NCI-H2029 (cell line): ENCODE results near the gene SEMA7A.

Source experiments
- DNase-seq: peaks from one replicate; lab custom pipeline; 2025; lab: John Stamatoyannopoulos, UW

Gene SEMA7A

GRCh38 chr15:74451861-74452835, 18.4 kb upstream of the SEMA7A start:
- no peak for DNase-seq

- DNase-seq: no peak
Observed at GRCh38 chr15:74451322-74451721, 17.6 kb upstream of the SEMA7A start.

- no peak for DNase-seq
Observed at GRCh38 chr15:74449643-74450205, 16.0 kb upstream of the SEMA7A start.

DNA sequence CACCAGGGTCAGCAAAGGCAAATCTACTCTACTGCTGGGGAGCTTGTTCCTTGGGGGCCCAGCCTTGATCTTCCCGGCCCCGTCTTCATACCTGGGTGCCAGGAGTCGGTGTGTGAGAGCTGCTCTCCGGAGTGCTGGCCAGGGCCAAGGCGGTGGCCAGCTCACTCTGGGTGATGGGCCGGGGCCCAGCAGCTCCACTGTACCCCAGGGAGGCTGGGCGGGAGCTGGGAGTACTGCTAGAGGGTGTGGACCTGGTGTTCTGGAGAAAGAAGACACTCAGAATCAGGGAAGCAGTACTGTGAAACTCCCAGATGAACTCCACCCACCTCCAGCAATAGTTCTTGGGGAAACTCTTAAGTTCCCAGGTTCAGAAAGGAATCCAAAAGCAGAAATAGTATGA, 15.3 kb upstream of the SEMA7A start:
- no peak for DNase-seq

- DNase-seq: no peak
Observed at GRCh38 chr15:74445816-74446763, 12.3 kb upstream of the SEMA7A start.

- DNase-seq: no peak
Observed at GRCh38 chr15:74444106-74445062, 10.6 kb upstream of the SEMA7A start.

- DNase-seq: no peak
Observed at GRCh38 chr15:74443100-74443909, 9.5 kb upstream of the SEMA7A start.

DNA sequence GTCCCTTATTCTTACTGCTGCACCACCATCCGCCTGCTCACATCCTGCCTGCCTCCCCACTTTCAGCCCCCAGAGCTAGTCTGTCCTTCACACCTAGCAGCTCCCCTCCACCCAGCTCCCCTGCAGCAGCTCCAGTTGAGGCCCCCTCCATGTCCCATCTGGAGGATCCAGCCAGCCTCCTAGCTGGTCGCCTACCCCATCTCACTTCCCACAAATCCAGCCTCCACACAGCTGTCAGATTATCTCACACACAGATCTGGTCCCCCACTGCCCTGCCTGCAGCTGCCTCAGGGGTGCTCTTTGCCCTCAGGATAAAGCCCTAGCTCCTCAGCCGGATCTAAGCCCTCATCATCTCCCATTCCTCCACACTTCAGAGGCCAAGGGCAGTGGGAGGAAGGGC, 8.8 kb upstream of the SEMA7A start:
- DNase-seq: no peak

DNA sequence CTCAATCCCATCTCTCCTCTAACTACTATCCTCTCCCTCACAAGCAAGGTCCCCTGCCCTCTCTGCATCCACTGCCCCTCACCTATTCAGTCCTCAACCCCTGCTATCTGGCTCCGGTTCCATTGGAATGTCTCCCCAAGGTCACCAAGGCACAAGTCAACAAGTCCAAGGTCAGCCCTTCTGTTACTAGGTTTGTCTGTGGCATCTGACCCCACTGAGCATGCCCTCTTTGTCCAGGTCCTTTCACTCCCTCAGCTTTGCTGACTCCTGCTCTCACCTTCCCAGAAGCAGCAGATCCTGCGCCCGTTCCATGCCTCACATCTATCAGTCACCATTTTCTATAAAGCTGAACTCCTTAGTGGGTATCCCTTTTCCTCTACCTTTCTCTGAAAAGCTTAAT, 8.3 kb upstream of the SEMA7A start:
- DNase-seq: no peak

DNA sequence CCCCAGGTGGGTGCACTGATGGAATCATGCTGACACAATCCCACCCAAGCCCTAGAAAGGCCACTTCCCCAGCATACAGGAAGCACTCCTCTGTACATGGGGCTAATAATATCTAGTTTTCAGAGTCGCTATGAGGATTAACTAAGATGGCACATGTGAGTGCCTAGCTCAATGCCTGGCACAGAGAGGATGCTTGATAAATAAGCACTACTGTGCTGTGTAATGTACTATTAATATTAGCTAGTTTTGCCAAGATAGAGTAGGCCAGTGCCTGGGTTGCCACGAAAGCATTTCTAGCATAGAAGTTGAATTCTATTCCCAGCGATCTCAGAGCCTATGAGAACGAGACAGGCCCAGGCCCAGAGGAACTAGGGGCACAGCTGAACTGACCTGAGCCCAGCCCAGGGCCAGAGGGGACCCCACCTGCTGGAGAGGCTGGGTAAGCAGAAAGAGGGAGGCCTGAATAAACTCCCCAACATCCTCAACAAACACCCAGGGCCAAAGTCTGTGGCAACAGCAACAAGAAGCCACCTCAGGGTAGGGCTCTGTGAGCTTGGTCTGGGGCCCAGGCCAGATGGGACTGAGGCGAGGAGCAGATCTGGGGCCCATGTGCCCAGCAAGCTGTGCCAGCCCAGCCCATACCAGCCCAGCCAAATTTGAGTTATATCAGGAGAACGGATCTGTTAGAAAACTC, 7.6 kb upstream of the SEMA7A start:
- no peak for DNase-seq

DNA sequence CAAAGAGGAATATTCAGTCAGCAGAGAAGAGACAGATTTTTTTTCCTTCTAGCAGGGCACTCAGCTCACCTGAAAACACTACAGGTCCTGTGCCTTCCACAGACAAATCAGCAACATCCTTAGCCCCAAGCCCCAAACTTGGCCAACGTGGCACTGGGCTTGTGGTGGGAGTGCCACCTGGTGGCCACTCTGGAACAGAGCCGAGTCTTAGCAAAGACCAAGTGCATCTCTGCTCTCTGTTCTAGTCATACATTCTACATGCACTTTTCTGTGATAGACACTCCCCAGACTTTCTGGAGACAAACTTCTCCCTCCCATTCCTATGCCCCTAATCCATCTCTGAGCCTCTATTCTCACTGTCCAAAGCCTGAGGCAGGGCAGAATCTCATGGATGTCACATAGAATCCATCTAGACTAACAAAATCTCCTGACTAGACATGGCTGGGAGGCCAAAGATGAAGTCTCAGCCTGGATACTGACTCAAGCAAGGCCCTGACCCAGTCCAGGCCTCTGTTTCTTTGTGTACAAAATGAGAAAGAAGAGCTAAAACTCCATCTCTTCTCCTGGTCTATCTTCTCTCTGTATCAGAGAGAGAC, 5.1 kb upstream of the SEMA7A start:
- no peak for DNase-seq

- DNase-seq: no peak
Observed at GRCh38 chr15:74438206-74438605, 4.4 kb upstream of the SEMA7A start.

GRCh38 chr15:74434263-74435136, 742 bp upstream of the SEMA7A start:
- DNase-seq: no peak

GRCh38 chr15:74432968-74433591, 678 bp downstream of the SEMA7A start:
- no peak for DNase-seq

DNA sequence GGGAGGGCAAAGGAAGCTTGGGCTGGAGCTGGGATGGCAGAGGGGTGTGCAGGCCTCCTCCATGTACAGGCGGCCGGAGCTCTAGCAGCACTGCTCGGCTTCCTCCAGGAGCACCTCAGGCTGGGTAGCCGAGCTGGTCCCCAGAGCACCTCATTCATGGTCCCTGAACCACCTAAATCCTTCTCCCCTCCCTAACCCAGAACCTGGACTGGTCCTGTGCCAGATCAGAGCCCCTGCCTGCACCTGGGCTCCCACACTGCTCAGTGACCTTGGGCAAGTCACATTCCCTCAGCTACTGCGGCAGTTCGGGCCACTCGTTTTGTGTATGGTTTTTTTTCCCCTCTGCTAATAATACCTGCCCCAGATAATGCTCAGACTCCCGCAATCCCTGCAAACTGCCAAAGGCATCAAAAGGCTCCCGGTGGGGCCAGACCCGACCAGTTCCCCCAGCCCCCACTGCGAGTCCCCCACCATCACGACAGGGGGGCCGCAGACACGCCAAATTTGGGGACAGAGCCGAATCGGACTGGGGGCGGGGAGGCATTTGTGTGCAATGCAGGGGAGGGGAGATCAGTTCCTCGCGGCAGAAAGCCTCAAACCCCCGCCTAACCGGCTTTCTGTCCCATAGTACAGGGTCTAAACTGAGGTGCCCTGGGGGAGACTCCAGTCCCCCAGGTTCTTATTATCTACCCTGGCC, 1.3 kb downstream of the SEMA7A start:
- DNase-seq: no peak

DNA sequence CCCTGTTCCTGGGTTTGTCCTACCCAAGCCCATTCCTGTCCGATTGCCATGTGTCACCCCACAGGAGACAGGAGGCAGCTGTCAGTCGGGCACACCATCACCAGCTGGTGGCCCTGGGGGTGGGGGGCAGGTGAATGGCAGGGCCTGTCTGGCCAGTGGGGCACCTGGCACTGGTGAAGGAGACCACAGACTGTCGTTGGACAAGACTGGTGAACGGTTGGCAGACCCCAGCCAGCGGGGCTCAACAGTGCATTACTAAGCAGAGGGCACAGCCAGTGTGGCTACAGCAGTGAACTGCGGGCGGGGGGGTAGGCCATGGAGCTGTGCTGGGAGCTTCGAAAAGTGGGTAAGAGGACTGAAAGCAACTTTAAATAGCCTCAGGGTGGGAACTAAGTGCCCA, 2.1 kb downstream of the SEMA7A start:
- DNase-seq: no peak

- DNase-seq: no peak
Observed at GRCh38 chr15:74431116-74431515, 2.6 kb downstream of the SEMA7A start.
